ENCODE measurements around the gene ATP6V0B. TPM values are rescaled to one million over a fixed set of nuclear protein-coding genes. Genes with fewer than 3 reads are reported as not detected.

Gene ATP6V0B
- total RNA-seq: 126 TPM

DNA sequence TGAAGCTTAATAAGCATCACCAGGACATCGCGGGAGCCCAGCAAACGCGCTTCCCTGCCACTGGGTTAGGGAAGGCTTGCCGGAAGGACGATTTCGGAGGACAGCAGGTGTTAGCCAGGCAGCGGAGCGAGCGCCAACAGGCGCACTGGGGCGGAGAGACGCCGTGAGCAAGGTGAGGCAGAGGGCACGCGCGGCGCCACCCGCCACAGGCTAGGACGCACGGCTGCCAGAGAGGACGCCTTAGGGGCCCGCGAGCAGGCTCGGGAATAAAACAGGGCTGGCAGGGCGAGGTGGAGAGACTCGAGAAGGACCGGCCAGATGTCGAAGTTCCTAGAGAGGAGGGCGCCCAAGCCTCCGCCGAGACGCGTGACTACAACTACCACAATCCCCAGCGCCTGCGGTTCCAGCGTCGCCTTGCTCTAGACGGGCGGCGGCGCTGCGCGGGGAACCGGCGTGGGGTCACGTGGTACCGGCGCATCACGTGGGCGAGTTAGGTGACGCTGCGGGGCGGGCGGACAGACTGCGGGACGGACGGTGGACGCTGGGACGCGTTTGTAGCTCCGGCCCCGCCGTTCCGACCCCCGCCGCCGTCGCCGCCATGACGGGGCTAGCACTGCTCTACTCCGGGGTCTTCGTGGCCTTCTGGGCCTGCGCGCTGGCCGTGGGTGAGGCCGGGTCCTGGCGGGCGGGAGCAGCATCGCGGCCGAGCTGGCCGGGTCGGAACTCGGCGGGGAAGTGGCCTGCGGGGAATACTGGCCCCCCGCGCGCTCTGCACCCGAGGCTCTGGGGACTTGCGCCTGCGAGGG lies at the start of gene ATP6V0B:
TSS of gene ATP6V0B (plus strand) at position 518 of the 806 bp plus-strand sequence. CDS start at position 599, 81 bp downstream.

DNA sequence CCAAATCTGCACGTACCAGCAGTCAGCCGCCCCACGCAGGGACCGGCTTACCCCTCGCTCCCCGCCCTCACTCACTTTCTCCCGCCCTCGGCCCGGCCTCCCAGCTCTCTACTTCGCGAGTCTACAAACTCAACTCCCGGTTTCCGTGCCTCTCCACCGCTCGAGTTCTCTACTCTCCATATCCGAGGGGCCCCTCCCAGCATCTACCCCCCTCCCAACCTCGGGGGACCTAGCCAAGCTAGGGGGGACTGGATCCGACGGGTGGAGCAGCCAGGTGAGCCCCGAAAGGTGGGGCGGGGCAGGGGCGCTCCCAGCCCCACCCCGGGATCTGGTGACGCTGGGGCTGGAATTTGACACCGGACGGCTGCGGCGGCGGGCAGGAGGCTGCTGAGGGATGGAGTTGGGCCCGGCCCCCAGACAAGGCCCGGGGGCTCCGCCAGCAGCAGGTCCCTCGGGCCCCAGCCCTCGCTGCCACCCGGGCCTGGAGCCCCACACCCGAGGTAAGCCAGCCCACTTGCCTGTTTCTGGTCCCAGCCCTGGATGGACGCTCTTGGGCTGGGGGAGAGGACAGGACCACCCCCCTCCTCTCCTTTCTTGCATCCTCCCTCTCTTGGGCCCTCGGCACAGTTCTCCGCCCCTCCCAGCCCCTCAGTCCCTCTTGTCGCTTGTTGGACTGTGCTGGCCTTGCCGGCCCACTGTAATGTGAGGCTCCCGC lies 41.2 kb upstream of the ATP6V0B start, which contains the start of gene ARTN:
TSS of gene ARTN (plus strand) at position 416 of the 715 bp plus-strand sequence. CDS start 1,856 bp downstream, outside the sequence.

DNA sequence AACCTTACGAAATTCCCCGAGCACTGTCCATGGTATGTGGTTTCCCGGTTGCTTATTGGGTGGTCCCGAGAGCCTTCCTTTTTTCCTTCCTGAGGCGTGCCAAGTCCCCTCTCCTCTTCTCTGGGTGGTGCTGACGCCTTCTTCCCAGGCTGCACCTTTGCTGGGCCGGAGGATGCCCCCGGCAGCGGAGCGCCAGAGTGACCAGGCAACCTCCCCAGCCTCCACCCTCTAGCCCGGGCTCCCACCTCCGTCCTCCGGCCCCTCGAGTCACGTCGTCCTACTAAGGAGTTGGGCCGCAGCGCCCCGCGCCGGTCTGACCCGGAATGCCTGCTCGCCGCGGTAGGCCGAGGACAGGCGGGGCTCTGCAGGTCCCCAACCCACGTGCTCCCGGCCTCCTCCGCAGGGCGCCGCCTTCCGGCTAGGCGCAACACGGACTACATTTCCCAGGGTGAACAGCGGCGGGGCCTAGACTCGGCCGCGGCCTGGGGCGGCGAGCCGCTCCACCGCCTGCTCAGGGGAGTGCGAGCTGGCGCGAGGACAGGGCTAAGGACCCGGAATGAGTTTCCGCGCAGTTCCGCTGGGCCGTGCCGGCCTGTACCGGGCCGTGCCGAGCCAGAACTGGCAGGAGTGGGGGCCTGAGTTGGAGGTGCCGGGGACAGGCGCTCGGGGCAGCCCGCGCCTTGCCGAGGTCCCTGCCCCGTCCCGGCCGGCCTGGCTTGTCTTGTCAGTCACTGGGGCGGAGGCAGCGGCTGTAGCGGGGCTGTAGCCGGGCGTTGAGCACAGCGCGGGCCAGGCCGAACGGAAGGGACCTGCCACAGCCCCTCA lies 28.3 kb upstream of the ATP6V0B start, which contains the start of gene IPO13:
TSS of gene IPO13 (plus strand) at position 715 of the 825 bp plus-strand sequence. CDS start 651 bp downstream, outside the sequence.

DNA sequence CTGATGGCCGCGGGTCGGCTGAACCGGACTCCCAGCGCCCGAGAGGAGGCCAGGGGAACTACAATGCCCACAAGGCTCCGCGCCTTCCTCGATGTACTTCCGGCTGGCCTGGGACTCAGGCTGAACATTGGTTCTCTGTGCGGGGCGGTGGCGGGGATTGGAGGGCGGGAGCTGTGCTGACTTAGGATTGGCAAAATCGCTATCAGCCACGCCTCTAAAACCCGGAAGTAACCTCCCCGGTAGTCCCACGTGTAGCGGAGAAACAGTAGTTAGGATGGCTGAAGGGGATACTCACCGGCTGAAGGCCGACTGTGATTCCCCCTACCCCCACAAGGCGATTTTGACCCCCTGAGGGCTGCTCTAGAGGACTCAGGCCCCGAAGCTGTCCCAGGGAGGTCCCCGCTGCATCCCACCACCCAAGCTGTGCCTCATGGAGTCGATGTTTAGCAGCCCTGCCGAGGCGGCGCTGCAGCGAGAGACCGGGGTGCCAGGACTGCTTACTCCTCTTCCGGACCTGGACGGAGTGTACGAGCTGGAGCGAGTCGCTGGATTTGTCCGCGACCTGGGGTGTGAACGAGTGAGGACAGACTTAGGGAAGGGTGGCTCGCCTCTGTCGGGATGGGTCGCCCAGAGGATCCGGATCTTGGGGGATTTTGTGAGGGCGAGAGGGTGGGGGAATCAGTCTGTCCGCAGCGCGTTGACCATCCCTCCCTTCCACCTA lies 4.9 kb upstream of the ATP6V0B start, which contains the start of gene DPH2:
TSS of gene DPH2 (plus strand) at position 265 of the 721 bp plus-strand sequence. CDS start at position 431, 166 bp downstream.

DNA sequence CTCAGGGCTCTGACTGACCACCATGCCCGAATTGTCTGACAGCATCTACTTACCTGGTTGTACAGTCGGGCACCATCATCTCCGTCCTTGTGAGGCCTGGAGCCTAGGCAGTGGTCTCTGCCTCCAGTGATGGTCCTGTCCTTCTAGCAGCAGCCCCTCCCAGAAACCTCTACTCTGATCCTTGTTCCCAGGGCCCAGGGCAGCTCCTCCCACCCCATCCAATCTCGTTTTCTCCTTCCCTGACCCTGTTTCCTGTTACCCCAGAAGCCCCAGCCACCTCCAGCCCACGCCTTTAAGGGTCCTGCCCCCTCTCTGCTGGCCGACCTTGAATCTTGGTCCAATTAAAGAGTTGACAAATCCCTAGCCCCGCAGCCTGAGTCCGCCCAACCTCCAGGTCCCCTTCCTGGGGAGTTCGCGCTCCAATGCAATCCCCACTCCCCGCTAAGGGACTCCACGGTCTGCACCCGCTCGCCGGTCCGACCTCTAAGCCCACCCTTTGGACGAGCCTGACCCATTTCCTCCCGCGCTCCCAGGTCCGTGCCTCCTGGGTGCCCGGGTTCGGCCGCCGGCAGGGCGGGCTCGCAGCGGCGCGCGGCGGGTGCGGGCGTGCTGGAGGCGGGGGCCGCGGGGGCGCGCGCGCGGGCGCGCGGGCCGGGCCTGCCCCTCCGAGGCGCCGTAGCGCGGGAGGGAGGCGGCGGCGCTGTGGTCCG lies 3.9 kb downstream of the ATP6V0B start, which contains the start of gene B4GALT2:
TSS of gene B4GALT2 (plus strand) at position 660 of the 710 bp plus-strand sequence. CDS start 1,951 bp downstream, outside the sequence.

DNA sequence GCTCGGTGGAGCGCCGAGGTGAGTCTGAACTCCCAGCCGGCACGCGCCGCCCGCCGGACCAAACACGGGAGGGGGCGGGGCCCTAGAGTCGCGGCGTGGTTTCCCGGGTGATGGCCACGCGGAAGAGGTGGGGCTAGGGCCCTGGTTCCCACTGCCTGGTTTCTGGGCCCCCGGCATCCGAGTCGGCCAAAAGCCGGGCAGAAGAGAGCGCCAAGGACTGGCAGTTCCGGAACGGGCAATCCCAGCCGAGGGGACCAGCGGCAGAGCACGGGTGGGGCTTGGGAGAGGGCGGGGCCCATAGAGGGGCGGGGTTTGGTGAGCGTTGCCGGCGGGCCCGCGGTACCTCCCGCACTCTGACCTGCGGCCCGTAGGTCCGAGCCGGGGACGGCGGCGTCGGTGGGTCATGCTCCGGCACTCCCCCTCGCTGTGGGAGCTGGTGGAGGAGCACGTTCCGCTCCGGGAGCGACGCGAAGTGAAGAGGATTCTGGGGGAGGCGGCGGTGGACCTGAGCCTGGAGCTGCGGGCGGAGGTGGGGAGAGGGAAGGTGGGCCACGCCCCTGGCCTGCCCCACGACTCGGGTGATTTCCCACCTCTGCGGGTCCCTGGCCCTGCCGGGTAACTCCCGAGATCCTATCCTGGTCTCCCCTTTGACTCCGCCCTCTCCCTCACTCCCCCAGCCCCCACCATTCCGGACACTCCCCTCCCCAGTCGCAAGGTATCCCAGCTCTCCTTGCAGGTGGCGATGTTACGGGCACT lies 16.9 kb downstream of the ATP6V0B start, which contains the start of gene CCDC24:
TSS of gene CCDC24 (plus strand) at position 124 of the 756 bp plus-strand sequence. CDS start at position 404, 280 bp downstream.

Other genes starting within 250 kb of the ATP6V0B start
- gene ARTN, start 41.2 kb upstream of the ATP6V0B start, total RNA-seq: 0.31 TPM
- 23.5 TPM for gene IPO13, start 28.0 kb upstream of the ATP6V0B start, total RNA-seq
- 18.8 TPM for gene DPH2, start 5.0 kb upstream of the ATP6V0B start, total RNA-seq
- 82.0 TPM for gene B4GALT2, start 4.2 kb downstream of the ATP6V0B start, total RNA-seq
- 7.8 TPM for gene CCDC24, start 16.6 kb downstream of the ATP6V0B start, total RNA-seq
- 5.9 TPM for gene SLC6A9, start 56.5 kb downstream of the ATP6V0B start, total RNA-seq
- gene KLF17, start 143.9 kb downstream of the ATP6V0B start, total RNA-seq: not detected
- gene KLF18, start 166.7 kb downstream of the ATP6V0B start, total RNA-seq: not detected
- 50.7 TPM for gene DMAP1, start 238.5 kb downstream of the ATP6V0B start, total RNA-seq

All from parietal lobe (tissue), 1 donor.